ENCODE results near the gene PAH. TPM values are rescaled to one million over a fixed set of nuclear protein-coding genes. Genes with fewer than 3 reads are reported as not detected.

PAH gene
- total RNA-seq, 1 experiment from 2014 or later: not detected

- Mint-ChIP-seq H3K4me3 (ENCODE audit: unreplicated experiment) (no peak overlapping the region), H3K27ac (ENCODE audit: low read depth, unreplicated experiment) (no peak overlapping the region), H3K4me1 (ENCODE audit: insufficient read depth, unreplicated experiment) (no peaks in the 10 kb centered on the region), H3K9me3 (ENCODE audit: unreplicated experiment) (peaks cover 10% of the 10 kb centered on the region), H3K27me3 (ENCODE audit: insufficient read depth, unreplicated experiment) (no peaks in the 10 kb centered on the region), H3K36me3 (ENCODE audit: insufficient read depth, unreplicated experiment) (no peaks in the 10 kb centered on the region)
- ChIA-PET POLR2A (no interaction called here), CTCF (no interaction called here)
- no TSS peak for BruUV-seq (replicated peaks)
- intact Hi-C loops (cut with micrococcal nuclease): no loop called here
- TF ChIP-seq, protein P1, sequence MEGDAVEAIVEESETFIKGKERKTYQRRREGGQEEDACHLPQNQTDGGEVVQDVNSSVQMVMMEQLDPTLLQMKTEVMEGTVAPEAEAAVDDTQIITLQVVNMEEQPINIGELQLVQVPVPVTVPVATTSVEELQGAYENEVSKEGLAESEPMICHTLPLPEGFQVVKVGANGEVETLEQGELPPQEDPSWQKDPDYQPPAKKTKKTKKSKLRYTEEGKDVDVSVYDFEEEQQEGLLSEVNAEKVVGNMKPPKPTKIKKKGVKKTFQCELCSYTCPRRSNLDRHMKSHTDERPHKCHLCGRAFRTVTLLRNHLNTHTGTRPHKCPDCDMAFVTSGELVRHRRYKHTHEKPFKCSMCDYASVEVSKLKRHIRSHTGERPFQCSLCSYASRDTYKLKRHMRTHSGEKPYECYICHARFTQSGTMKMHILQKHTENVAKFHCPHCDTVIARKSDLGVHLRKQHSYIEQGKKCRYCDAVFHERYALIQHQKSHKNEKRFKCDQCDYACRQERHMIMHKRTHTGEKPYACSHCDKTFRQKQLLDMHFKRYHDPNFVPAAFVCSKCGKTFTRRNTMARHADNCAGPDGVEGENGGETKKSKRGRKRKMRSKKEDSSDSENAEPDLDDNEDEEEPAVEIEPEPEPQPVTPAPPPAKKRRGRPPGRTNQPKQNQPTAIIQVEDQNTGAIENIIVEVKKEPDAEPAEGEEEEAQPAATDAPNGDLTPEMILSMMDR (IDR thresholded peaks at IDR 0.05; ENCODE audit: unreplicated experiment): no peak
- DNase-seq (ENCODE audit: unreplicated experiment): no peak
These were observed 41.2 kb upstream of the PAH start for GRCh38 chr12:102958073-102958829.

- Mint-ChIP-seq H3K4me3 (ENCODE audit: unreplicated experiment) (no peak within 1 kb of the TSS), H3K9me3 (ENCODE audit: unreplicated experiment) (peaks cover 8% of the 10 kb centered on the region), H3K27me3 (ENCODE audit: insufficient read depth, unreplicated experiment) (no peaks in the 10 kb centered on the region), H3K36me3 (ENCODE audit: insufficient read depth, unreplicated experiment) (no peaks in the 10 kb centered on the region), H3K27ac (ENCODE audit: low read depth, unreplicated experiment) (no peak within 1 kb of the TSS), H3K4me1 (ENCODE audit: insufficient read depth, unreplicated experiment) (no peaks in the 10 kb centered on the region)
- intact Hi-C loops (cut with micrococcal nuclease): no loop called here
- POLR2A ChIA-PET: no interaction called here
- CTCF ChIA-PET: no interaction called here
- DNase-seq (ENCODE audit: unreplicated experiment): no peak
- TF ChIP-seq, protein P1 (IDR thresholded peaks at IDR 0.05; ENCODE audit: unreplicated experiment): no peak
- BruUV-seq (replicated peaks): no TSS peak
These were observed 40.5 kb upstream of the PAH start, which contains the start of gene ASCL1 for GRCh38 chr12:102957339-102958050. ASCL1 (plus strand) TSS chr12:102957674; CDS start chr12:102958245, 571 bp downstream.

DNA sequence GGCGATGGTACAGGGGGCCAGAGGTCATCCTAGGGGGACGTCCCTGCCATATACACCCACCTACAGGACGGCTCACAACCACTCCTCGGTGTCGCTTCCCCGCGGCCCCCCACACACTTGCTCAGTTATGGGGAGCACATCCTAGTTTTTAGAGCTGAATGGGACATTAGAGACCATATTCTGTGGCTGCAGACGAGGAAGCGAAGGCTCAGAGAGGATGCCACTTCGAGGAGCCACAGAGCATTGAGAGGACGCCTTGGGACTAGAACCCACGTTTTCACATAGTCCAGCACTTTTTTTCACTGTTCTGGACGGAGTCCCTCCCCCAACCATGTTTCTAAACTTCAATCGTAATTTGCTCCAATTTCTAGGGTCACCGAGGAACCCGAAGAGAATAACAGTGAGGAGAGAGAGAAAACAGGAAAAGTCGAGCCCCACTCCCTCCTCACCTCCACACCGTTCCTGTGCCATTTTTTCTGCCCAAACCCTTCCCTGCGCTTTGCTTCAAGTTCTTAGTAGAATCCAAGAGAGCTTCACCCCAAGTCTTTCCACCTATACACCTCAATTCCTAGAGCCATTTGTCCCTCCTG, 39.8 kb upstream of the PAH start:
- ChIA-PET CTCF (interaction anchor here (0.7 kb wide), 1 partner anchor 883 kb away, joined by 5 read pairs; no protein-coding TSS in a partner anchor), POLR2A (interaction anchor here (0.8 kb wide), 1 partner anchor 946 kb away, joined by 3 read pairs; no protein-coding TSS in a partner anchor)
- no peaks in the 10 kb centered on the region for H3K4me1 Mint-ChIP-seq (ENCODE audit: insufficient read depth, unreplicated experiment)
- intact Hi-C loops (cut with micrococcal nuclease): no loop called here
- H3K27ac Mint-ChIP-seq (ENCODE audit: low read depth, unreplicated experiment): no peak overlapping the region
- H3K9me3 Mint-ChIP-seq (ENCODE audit: unreplicated experiment): peaks cover 4% of the 10 kb centered on the region
- no peak for DNase-seq (ENCODE audit: unreplicated experiment)
- H3K36me3 Mint-ChIP-seq (ENCODE audit: insufficient read depth, unreplicated experiment): no peaks in the 10 kb centered on the region
- H3K27me3 Mint-ChIP-seq (ENCODE audit: insufficient read depth, unreplicated experiment): no peaks in the 10 kb centered on the region
- TF ChIP-seq, protein P1 (IDR thresholded peaks at IDR 0.05; ENCODE audit: unreplicated experiment): no peak
- no TSS peak for BruUV-seq (replicated peaks)
- H3K4me3 Mint-ChIP-seq (ENCODE audit: unreplicated experiment): no peak overlapping the region
